OCI-LY3 (cell line): ENCODE results near the gene SPECC1.

Experiments used
- H2AFZ ChIP-seq: fragments of 200-600, 300-600 bp; shearing (Covaris generic); 2 replicates; pipeline ENCODE4 v1.6.0; 2014; ENCODE audit warnings: antibody characterized with exemption, low read depth, low read length
- H3K27ac ChIP-seq: fragments of 200-600, 300-600 bp; sonication (generic); 2 replicates; pipeline ENCODE4 v1.5.1; 2014; ENCODE audit warnings: mild to moderate bottlenecking, low read length, moderate library complexity, mixed read lengths
- H3K27me3 ChIP-seq: fragments of 200-600, 300-600 bp; sonication (generic); 2 replicates; pipeline ENCODE4 v1.6.1; 2014; ENCODE audit warnings: low read depth, low read length, mixed read lengths
- H3K36me3 ChIP-seq: fragments of 200-600, 300-600 bp; sonication (generic); replicated peaks from 2 replicates; pipeline ENCODE3; 2014; ENCODE audit warnings: low read depth, low read length, mixed read lengths
- H3K4me1 ChIP-seq: fragments of 300-600, 200-600 bp; sonication (generic); 2 replicates; pipeline ENCODE4 v1.6.1; 2014; ENCODE audit warnings: low read length, mixed read lengths
- H3K4me2 ChIP-seq: fragments of 200-600, 300-600 bp; sonication (generic); 2 replicates; pipeline ENCODE4 v1.6.1; 2014; ENCODE audit warnings: low read length, mixed read lengths
- H3K4me3 ChIP-seq: fragments of 300-600, 200-600 bp; sonication (generic); 2 replicates; pipeline ENCODE4 v1.5.1; 2014; ENCODE audit warnings: antibody characterized with exemption, mild to moderate bottlenecking, low read length, moderate library complexity
- H3K79me2 ChIP-seq: fragments of 300-600, 200-600 bp; shearing (Covaris generic); 2 replicates; pipeline ENCODE4 v1.6.1; 2014; ENCODE audit warnings: mild to moderate bottlenecking, low read length, mixed read lengths
- H3K9ac ChIP-seq: fragments of 300-600, 200-600 bp; shearing (Covaris generic); 2 replicates; pipeline ENCODE4 v1.6.0; 2014; ENCODE audit warnings: mild to moderate bottlenecking, low read length, moderate library complexity
- H3K9me3 ChIP-seq: fragments of 200-600, 300-600 bp; shearing (Covaris generic); 2 replicates; pipeline ENCODE4 v1.6.1; 2014; ENCODE audit warnings: low read length, mixed read lengths; ENCODE audit not compliant: insufficient read depth
- H4K20me1 ChIP-seq: fragments of 200-600, 300-600 bp; sonication (generic); 2 replicates; pipeline ENCODE4 v1.6.1; 2016; ENCODE audit warnings: low read length, mixed read lengths; ENCODE audit not compliant: insufficient read depth
- EZH2phosphoT487 ChIP-seq: fragments of 200-600 bp; shearing (Covaris generic); IDR thresholded peaks from 2 replicates; pipeline ENCODE4 v1.6.1; 2018; ENCODE audit warnings: antibody characterized with exemption, mixed run types, low read depth
- TF ChIP-seq, protein P1 (sequence below): fragments of 200-600, 300-600 bp; sonication (generic); IDR thresholded peaks from 2 replicates; pipeline ENCODE4 v1.5.1; 2014; ENCODE audit warnings: antibody characterized with exemption, low read length, low read depth

The SPECC1 gene

DNA sequence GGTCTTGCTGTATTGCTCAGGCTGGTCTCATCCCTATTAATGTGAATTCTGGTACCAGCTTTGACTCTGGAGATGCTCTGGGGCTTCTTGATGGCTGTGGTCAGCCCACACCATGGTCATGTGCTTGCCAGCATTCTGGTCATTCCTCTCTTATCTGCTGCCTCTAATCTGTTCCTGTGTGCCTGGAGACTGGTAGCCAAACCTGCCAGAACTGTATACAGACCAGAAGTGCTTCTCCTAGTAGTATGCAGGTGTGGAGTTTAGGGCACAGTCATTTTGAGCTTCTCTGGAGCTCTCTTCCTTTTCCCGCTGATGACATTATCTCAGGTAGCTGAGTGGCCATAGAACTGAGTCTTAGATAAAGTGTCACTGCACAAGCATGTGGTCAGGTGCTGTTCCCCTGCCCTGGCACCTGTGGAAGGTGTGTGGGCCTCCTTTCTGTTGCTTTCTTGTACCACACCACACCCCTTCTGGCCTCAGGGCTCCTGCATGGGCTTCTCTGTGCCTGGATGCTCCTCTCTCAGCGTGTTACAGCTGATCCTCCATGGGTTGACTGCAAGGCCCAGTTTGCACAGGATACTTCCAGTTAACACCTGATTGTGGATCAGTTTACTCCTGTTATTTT, 162.7 kb downstream of the SPECC1 start:
- Histone ChIP-seq H3K4me2 (no peak overlapping the region), H3K4me3 (no peak overlapping the region), H3K27me3 (no peaks in the 10 kb centered on the region), H3K9me3 (no peaks in the 10 kb centered on the region), H3K9ac (no peak overlapping the region), H3K27ac (no peak overlapping the region), H3K4me1 (no peaks in the 10 kb centered on the region), H4K20me1 (no peaks in the 10 kb centered on the region), H3K79me2 (no peaks in the 10 kb centered on the region), H2AFZ (no peak overlapping the region), H3K36me3 (no peaks in the 10 kb centered on the region)
- TF ChIP-seq EZH2phosphoT487, result no peak
- TF ChIP-seq, protein P1, sequence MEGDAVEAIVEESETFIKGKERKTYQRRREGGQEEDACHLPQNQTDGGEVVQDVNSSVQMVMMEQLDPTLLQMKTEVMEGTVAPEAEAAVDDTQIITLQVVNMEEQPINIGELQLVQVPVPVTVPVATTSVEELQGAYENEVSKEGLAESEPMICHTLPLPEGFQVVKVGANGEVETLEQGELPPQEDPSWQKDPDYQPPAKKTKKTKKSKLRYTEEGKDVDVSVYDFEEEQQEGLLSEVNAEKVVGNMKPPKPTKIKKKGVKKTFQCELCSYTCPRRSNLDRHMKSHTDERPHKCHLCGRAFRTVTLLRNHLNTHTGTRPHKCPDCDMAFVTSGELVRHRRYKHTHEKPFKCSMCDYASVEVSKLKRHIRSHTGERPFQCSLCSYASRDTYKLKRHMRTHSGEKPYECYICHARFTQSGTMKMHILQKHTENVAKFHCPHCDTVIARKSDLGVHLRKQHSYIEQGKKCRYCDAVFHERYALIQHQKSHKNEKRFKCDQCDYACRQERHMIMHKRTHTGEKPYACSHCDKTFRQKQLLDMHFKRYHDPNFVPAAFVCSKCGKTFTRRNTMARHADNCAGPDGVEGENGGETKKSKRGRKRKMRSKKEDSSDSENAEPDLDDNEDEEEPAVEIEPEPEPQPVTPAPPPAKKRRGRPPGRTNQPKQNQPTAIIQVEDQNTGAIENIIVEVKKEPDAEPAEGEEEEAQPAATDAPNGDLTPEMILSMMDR, result no peak

DNA sequence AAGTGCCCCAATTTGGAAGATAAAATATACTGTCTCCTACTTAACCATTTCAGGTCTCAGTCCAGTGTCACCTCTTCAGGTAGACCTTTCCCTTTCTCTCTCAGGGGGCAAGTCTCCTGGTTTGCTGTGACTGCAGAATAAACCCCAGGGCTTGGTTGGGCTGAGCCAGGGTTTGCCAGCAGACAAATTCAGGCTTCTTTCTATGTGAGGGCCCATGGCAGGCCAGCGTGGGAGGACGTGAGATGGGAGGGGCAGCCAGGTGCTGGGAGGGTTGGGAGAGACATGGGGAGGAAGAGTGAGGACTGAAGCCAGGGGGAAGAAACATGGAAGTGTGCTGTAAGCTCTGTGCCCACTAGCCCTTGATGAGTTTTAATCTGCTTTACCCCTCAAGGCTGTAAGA, 163.2 kb downstream of the SPECC1 start:
- Histone ChIP-seq H3K27me3 (no peaks in the 10 kb centered on the region), H3K27ac (no peak overlapping the region), H4K20me1 (no peaks in the 10 kb centered on the region), H3K36me3 (no peaks in the 10 kb centered on the region), H2AFZ (no peak overlapping the region), H3K79me2 (no peaks in the 10 kb centered on the region), H3K4me3 (no peak overlapping the region), H3K9me3 (no peaks in the 10 kb centered on the region), H3K4me2 (no peak overlapping the region), H3K4me1 (no peaks in the 10 kb centered on the region), H3K9ac (no peak overlapping the region)
- TF ChIP-seq, protein P1, result no peak
- TF ChIP-seq EZH2phosphoT487, result no peak

DNA sequence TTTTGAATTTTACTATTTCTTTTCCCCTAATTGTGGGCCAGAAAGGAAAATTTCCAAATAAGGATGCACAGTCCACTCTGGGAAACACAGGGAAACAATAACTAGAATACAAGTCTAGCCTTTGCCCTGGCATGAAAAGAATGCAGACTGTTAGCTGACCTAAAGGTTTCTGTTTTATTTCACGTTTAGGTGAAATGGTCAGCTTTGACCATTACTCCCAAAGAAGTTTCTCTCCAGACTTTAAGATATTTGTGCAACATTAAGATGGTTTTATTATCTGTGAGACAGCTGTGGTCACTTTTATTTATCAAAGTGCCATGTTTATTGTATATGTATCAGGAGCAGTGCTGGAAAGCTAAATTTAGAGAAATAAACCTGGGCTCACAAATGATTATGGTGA, 163.9 kb downstream of the SPECC1 start:
- no peak overlapping the region for H2AFZ ChIP-seq
- no peaks in the 10 kb centered on the region for H3K36me3 ChIP-seq
- H3K27me3 ChIP-seq, result no peaks in the 10 kb centered on the region
- H3K4me3 ChIP-seq, result no peak overlapping the region
- H4K20me1 ChIP-seq, result no peaks in the 10 kb centered on the region
- no peaks in the 10 kb centered on the region for H3K79me2 ChIP-seq
- no peak overlapping the region for H3K9ac ChIP-seq
- no peak overlapping the region for H3K27ac ChIP-seq
- H3K9me3 ChIP-seq, result no peaks in the 10 kb centered on the region
- no peaks in the 10 kb centered on the region for H3K4me1 ChIP-seq
- TF ChIP-seq, protein P1, result no peak
- no peak for TF ChIP-seq EZH2phosphoT487
- H3K4me2 ChIP-seq, result no peak overlapping the region

DNA sequence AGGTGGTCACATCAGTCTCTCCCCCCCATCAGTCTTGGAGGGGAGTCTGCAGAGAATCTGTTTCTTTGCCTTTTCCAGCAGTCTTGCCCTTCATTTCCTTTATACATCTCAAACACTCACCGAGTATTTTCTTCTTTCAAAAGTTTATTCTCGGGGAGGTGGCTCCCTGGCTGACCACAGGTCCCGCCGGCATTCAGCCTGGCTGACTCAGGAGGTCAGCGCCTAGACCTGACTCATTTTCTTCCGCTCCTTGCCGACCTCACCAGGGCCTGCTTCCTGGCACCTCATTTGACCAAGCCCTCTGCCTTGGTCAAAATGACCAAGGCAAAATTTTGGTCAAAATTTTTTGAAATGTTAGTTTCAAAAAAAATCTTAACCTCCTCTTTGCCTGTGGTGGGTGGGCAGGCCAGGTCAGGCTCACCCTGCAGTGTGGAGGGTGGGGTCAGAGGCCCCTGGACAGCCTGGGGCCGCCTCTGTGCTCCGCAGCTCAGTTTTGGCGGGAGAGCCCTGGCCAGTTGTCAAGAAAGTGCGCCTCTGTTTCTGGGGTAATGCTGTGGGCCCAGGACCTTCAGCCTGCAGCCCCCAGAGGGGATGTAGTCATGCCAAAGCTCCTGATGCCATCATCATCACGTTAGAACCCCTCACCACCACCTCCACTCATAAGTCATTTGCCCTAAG, 165.6 kb downstream of the SPECC1 start:
- H3K36me3 ChIP-seq, result no peaks in the 10 kb centered on the region
- H3K4me2 ChIP-seq, result no peak overlapping the region
- no peak overlapping the region for H3K27ac ChIP-seq
- H3K4me1 ChIP-seq, result no peaks in the 10 kb centered on the region
- H4K20me1 ChIP-seq, result no peaks in the 10 kb centered on the region
- TF ChIP-seq EZH2phosphoT487, result no peak
- TF ChIP-seq, protein P1, result no peak
- H3K9ac ChIP-seq, result no peak overlapping the region
- H3K4me3 ChIP-seq, result no peak overlapping the region
- H3K79me2 ChIP-seq, result no peaks in the 10 kb centered on the region
- H2AFZ ChIP-seq, result no peak overlapping the region
- no peaks in the 10 kb centered on the region for H3K9me3 ChIP-seq
- H3K27me3 ChIP-seq, result no peaks in the 10 kb centered on the region
